Stimulated activated CD8-positive, alpha-beta memory T cell treated with anti-CD3 and anti-CD28 coated beads, Interleukin-12 subunit alpha, Interleukin-12 subunit beta, amount 100 ng/mL, for 1 hour (primary cell): ENCODE measurements around the gene ACER1.
"Not testable (repeated sequence)": the region's sequence is repeated elsewhere in the genome, so short reads cannot be mapped to it uniquely, and the experiment has no call there.

Source experiments
- DNase-seq: peaks from one replicate; pipeline ENCODE4 v3.0.0-alpha.2; 2020; ENCODE audit warnings: low read depth

ACER1 gene

GRCh38 chr19:6333439-6333838, at the start of gene ACER1:
ACER1 (minus strand) TSS chr19:6333612; CDS start chr19:6333551, 61 bp downstream.
- no peak for DNase-seq

- no peak for DNase-seq
These were observed 49.8 kb upstream of the ACER1 start for GRCh38 chr19:6383188-6383587.

GRCh38 chr19:6381030-6381750, 47.8 kb upstream of the ACER1 start:
- DNase-seq: no peak

- DNase-seq: no peak
These were observed 46.3 kb upstream of the ACER1 start for GRCh38 chr19:6379744-6380143.

GRCh38 chr19:6378486-6378885, 45.1 kb upstream of the ACER1 start:
- DNase-seq: no peak

- DNase-seq: no peak
These were observed 44.6 kb upstream of the ACER1 start for GRCh38 chr19:6378041-6378440.

GRCh38 chr19:6376512-6377190, 43.2 kb upstream of the ACER1 start:
- no peak for DNase-seq

- no peak for DNase-seq
These were observed 42.1 kb upstream of the ACER1 start, which contains the start of gene PSPN for GRCh38 chr19:6375411-6376010. PSPN (minus strand) TSS chr19:6375933; CDS start chr19:6375849, 84 bp downstream.

GRCh38 chr19:6374711-6375410, 41.4 kb upstream of the ACER1 start:
- no peak for DNase-seq

- no peak for DNase-seq
These were observed 40.8 kb upstream of the ACER1 start for GRCh38 chr19:6374161-6374709.

GRCh38 chr19:6373813-6374108, 40.3 kb upstream of the ACER1 start:
- no peak for DNase-seq

- peak; percentile 94 for DNase-seq
These were observed 39.8 kb upstream of the ACER1 start for GRCh38 chr19:6373096-6373812.

- peak; percentile 93 for DNase-seq
These were observed 39.2 kb upstream of the ACER1 start, which contains the start of gene ALKBH7 for GRCh38 chr19:6372594-6373095. ALKBH7 (plus strand) TSS chr19:6372794; CDS start chr19:6372821, 27 bp downstream.

- no peak for DNase-seq
These were observed 30.9 kb upstream of the ACER1 start for GRCh38 chr19:6364353-6364752.

- peak; percentile 4 for DNase-seq
These were observed 29.0 kb upstream of the ACER1 start for GRCh38 chr19:6362351-6362801.

GRCh38 chr19:6362027-6362350, 28.6 kb upstream of the ACER1 start:
- DNase-seq: no peak

- DNase-seq: not testable (repeated sequence)
These were observed 27.4 kb upstream of the ACER1 start for GRCh38 chr19:6360857-6361216.

GRCh38 chr19:6360445-6360844, 27.0 kb upstream of the ACER1 start:
- not testable (repeated sequence) for DNase-seq

- DNase-seq: no peak
These were observed 26.3 kb upstream of the ACER1 start for GRCh38 chr19:6359568-6360341.

GRCh38 chr19:6358003-6358402, 24.6 kb upstream of the ACER1 start:
- DNase-seq: no peak

- no peak for DNase-seq
These were observed 23.8 kb upstream of the ACER1 start for GRCh38 chr19:6357174-6357573.
